Ishikawa (cell line): Measurements from ENCODE around the gene ZYG11B.

Experiments used
- EGR1 ChIP-seq: IDR thresholded peaks from 2 replicates; pipeline ENCODE4 v1.6.1; 2012
- FOXM1 ChIP-seq: IDR thresholded peaks from 2 replicates; pipeline ENCODE4 v1.6.1; 2012; ENCODE audit warnings: low read depth, borderline replicate concordance
- NFIC ChIP-seq: IDR thresholded peaks from 2 replicates; pipeline ENCODE4 v1.6.1; 2012
- REST ChIP-seq: IDR thresholded peaks from 2 replicates; pipeline ENCODE4 v1.6.1; 2012; ENCODE audit warnings: low read depth, mild to moderate bottlenecking
- TAF1 ChIP-seq: IDR thresholded peaks from 2 replicates; pipeline ENCODE4 v1.6.1; 2012; ENCODE audit warnings: low read depth, mild to moderate bottlenecking
- TF ChIP-seq, protein P1 (sequence below): IDR thresholded peaks from 2 replicates; pipeline ENCODE4 v1.6.1; 2012
- TF ChIP-seq, protein P2 (sequence below): IDR thresholded peaks from 2 replicates; pipeline ENCODE4 v1.6.1; 2012

DNA sequence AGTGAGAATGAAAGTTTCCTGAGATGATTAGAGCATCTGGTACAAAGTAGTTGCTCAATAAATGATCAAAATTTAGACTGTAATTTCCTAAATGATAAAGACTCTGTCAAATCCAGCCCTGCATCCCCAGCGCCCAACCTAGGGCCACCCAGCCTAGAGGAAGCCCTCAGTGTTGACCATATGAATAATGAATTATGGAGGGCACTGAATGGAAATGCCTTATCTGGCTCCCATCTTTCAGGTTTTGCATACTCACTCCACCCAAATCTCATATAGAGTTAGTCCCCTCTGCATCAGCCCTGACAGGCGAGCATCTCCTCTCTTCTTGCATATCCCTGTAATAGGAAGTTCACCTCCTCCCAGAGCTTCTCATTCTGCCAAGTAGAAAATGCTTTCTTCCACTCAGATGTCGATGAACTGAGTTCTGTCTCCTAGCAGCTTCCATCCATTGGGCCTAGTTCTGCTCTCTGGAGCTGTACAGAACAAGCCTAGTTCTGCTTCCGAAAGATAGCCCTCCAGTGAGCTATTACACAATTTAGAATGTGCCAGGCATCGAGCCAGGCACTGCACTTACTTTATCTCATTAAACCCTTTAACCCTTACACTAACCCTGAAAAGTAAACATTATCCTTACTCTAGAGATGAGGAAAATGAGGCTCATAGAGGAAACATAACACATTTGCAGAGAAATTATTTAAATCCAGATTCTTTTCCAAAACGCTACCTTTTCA, 49.0 kb upstream of the ZYG11B start:
- TF ChIP-seq NFIC, result no peak
- TF ChIP-seq, protein P1, sequence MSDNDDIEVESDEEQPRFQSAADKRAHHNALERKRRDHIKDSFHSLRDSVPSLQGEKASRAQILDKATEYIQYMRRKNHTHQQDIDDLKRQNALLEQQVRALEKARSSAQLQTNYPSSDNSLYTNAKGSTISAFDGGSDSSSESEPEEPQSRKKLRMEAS, result no peak
- no peak for TF ChIP-seq REST
- no peak for TF ChIP-seq TAF1
- TF ChIP-seq, protein P2, sequence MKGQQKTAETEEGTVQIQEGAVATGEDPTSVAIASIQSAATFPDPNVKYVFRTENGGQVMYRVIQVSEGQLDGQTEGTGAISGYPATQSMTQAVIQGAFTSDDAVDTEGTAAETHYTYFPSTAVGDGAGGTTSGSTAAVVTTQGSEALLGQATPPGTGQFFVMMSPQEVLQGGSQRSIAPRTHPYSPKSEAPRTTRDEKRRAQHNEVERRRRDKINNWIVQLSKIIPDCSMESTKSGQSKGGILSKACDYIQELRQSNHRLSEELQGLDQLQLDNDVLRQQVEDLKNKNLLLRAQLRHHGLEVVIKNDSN, result no peak
- no peak for TF ChIP-seq EGR1
- TF ChIP-seq FOXM1, result no peak
